BLaER1 treated with 17β-estradiol and CSF1 and Interleukin-3, amounts not matched to agents 10 nM and 100 nM (cell line): ENCODE results near the gene SMIM22.

ENCODE experiments used
- H3K27ac ChIP-seq, 11 experiments: shearing (Covaris generic); formaldehyde crosslinking; 2 replicates each; pipeline ENCODE4 v1.8.1; 2022
- H3K27me3 ChIP-seq, 11 experiments: shearing (Covaris generic); formaldehyde crosslinking; 2 replicates each; pipeline ENCODE4 v1.8.1; 2022
- H3K36me3 ChIP-seq, 11 experiments: shearing (Covaris generic); formaldehyde crosslinking; 2 replicates each; pipeline ENCODE4 v1.8.1; 2022
- H3K4me1 ChIP-seq, 10 experiments: shearing (Covaris generic); formaldehyde crosslinking; 2 replicates each; pipeline ENCODE4 v1.8.1; 2022
- H3K4me2 ChIP-seq, 11 experiments: shearing (Covaris generic); formaldehyde crosslinking; 2 replicates each; pipeline ENCODE4 v1.8.1; 2022
- H3K4me3 ChIP-seq, 10 experiments: shearing (Covaris generic); formaldehyde crosslinking; 2 replicates each; pipeline ENCODE4 v1.8.1; 2022
- H3K9ac ChIP-seq, 11 experiments: shearing (Covaris generic); formaldehyde crosslinking; 2 replicates each; pipeline ENCODE4 v1.8.1; 2022
- H3K9me3 ChIP-seq, 11 experiments: shearing (Covaris generic); formaldehyde crosslinking; replicated peaks in 1 of 11; 2 replicates each; pipeline ENCODE4 v1.8.1; 2022
- H4K20me1 ChIP-seq, 11 experiments: shearing (Covaris generic); formaldehyde crosslinking; 2 replicates each; pipeline ENCODE4 v1.8.1; 2022
- Cebpa-rat ChIP-seq, 11 experiments: shearing (Covaris generic); IDR thresholded peaks; 2 replicates each; pipeline ENCODE4 v1.8.1; 2022

The SMIM22 gene

GRCh38 chr16:4840984-4841383 lies 45.8 kb downstream of the SMIM22 start:
- Histone ChIP-seq H4K20me1 (peaks cover 51 to 97% (median 79%) of the 10 kb centered on the region in 11 experiments; a peak in 21 of 22 replicates), H3K27me3 (no peaks in the 10 kb centered on the region), H3K9ac (peak overlapping the region in 2 of 11 experiments; percentile 29 to 34; a peak in 1 of 22 replicates), H3K9me3 (no peaks in the 10 kb centered on the region), H3K4me1 (peaks cover 7 to 19% (median 13%) of the 10 kb centered on the region in 10 experiments), H3K4me2 (no peak overlapping the region), H3K4me3 (no peak overlapping the region), H3K27ac (no peak overlapping the region), H3K36me3 (peaks cover 86 to 100% (median 95%) of the 10 kb centered on the region in 11 experiments)
- TF ChIP-seq Cebpa-rat (IDR thresholded peaks at IDR 0.05) = no peak
